ENCODE data around the gene ARL15. TPM values are rescaled to one million over a fixed set of nuclear protein-coding genes. Genes with fewer than 3 reads are reported as not detected.

The ARL15 gene
- total RNA-seq, 1 experiment from 2014 or later = 13.0 TPM

DNA sequence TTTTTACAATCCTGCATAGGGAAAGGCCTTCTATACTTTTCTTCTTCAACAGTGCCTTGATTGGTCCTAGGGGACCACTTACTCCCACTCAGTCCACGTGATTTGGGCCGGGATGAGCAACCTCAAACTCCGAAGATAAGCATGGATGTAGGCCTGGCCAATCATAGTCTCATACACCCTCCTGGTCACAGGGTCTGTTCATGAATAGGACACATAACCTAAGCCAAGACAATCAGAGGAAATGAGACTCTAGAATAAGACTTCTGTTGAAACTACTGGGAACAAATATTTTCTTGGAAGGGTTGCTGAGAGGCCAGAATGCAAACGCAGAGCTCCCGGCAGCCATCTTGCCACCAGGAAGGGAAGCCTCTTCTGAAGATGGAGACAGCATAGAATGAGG lies 68.1 kb downstream of the ARL15 start:
- Histone ChIP-seq H3K4ac (ENCODE audit: low read depth, low read length) (no peak overlapping the region), H2AFZ (ENCODE audit: low read length) (no peak overlapping the region), H4K8ac (replicated peaks; ENCODE audit: insufficient read length, low read depth, low read length) (no peak overlapping the region), H3K4me2 (ENCODE audit: insufficient read depth, insufficient read length, low read length) (no peak overlapping the region), H2BK20ac (ENCODE audit: low read depth, low read length, poor library complexity, severe bottlenecking) (no peak overlapping the region), H3K23ac (ENCODE audit: insufficient read length, low read depth, low read length) (no peak overlapping the region), H2BK12ac (ENCODE audit: insufficient read length, low read depth, low read length) (no peak overlapping the region), H4K20me1 (ENCODE audit: control insufficient read depth, insufficient read depth, insufficient read length) (no peaks in the 10 kb centered on the region), H4K5ac (ENCODE audit: insufficient read length, low read depth, low read length) (no peak overlapping the region), H2AK5ac (ENCODE audit: insufficient read length, low read length) (no peak overlapping the region), H2BK120ac (ENCODE audit: low read depth, low read length, poor library complexity, severe bottlenecking) (no peak overlapping the region), H3K9me3 (ENCODE audit: control insufficient read depth, low read depth, low read length) (no peaks in the 10 kb centered on the region), H3K9ac (ENCODE audit: extremely low read depth, insufficient read length, low read length) (no peak overlapping the region), H4K91ac (ENCODE audit: insufficient read length, low read depth, low read length) (no peak overlapping the region), H3K27me3 (ENCODE audit: insufficient read depth, low read length) (no peaks in the 10 kb centered on the region), H3K79me2 (ENCODE audit: insufficient read depth, low read length) (no peaks in the 10 kb centered on the region), H3K23me2 (ENCODE audit: insufficient read length, low read depth, low read length, poor library complexity, severe bottlenecking) (no peaks in the 10 kb centered on the region), H3T11ph (ENCODE audit: low read length) (no peak overlapping the region), H3K14ac (ENCODE audit: insufficient read depth, low read length) (no peak overlapping the region), H3K18ac (ENCODE audit: insufficient read length, low read depth, low read length) (no peak overlapping the region), H3K56ac (ENCODE audit: insufficient read length, low read depth, low read length) (no peak overlapping the region), H3K79me1 (ENCODE audit: insufficient read depth, low read depth, low read length, poor library complexity, severe bottlenecking) (no peaks in the 10 kb centered on the region), H2BK5ac (ENCODE audit: insufficient read length, low read length) (no peak overlapping the region), H2BK15ac (ENCODE audit: low read depth, low read length) (no peak overlapping the region), H3K4me1 (ENCODE audit: insufficient read depth, low read length) (no peaks in the 10 kb centered on the region), H3K27ac (ENCODE audit: insufficient read length, low read depth, low read length) (no peak overlapping the region)
- Mint-ChIP-seq H3K4me3 (no peak overlapping the region), H3K27ac (no peak overlapping the region), H3K36me3 (ENCODE audit: insufficient read depth in 1 of 3, low read depth in 3 of 3) (no peaks in the 10 kb centered on the region), H3K9me3 (no peaks in the 10 kb centered on the region), H3K27me3 (ENCODE audit: low read depth) (no peaks in the 10 kb centered on the region), H3K4me1 (peaks cover 3 to 5% of the 10 kb centered on the region in 2 experiments; a peak in 2 of 4 replicates)
- DNase-seq = no peak
- WGBS (ENCODE audit: extremely low coverage, insufficient read length, low lambda C conversion rate) = no CpG with 5 or more reads among the region's 5 CpGs
- no peak for TF ChIP-seq CTCF (conservative IDR thresholded peaks at IDR 0.05)
